GM19239 (cell line): Measurements from ENCODE around the gene NDUFAF5.

ENCODE experiments used
- DNase-seq: peaks from one replicate; pipeline ENCODE4 v3.0.0; 2011; ENCODE audit warnings: low spot score; ENCODE audit not compliant: insufficient read length
- FAIRE-seq: peaks from 2 replicates; lab custom pipeline; 2011; peaks lifted over from hg19 to GRCh38; lab: Jason Lieb, UNC

The NDUFAF5 gene

GRCh38 chr20:13775867-13776266 is 9.0 kb upstream of the NDUFAF5 start:
- no peak for DNase-seq
- no peak for FAIRE-seq

DNA sequence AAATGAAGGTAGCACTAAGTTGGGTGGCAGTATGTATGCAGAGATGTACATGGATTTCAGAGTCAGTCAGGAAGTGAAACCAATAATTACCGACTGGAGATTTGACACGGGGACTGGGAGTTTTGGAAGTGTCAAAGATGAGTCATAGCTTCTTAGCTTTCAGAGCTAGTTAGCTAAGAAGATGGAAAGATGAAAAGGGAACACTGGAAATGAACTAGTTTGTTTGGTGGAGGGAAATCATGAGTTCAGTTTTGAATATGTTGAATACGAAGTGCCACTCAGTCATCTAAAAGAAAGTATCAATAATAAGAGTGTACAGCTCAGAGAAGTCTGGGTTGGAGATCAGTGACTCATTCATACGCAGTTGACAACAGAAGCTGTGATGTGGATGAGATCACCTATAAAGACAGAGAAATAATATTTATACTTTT is 7.6 kb upstream of the NDUFAF5 start:
- DNase-seq (no peak), FAIRE-seq (no peak)

- FAIRE-seq, result no peak
Observed at GRCh38 chr20:13778827-13779226, 6.0 kb upstream of the NDUFAF5 start.

GRCh38 chr20:13783528-13783927 is 1.3 kb upstream of the NDUFAF5 start:
- no peak for FAIRE-seq
- DNase-seq, result no peak

More at GRCh38 chr20:13778827-13779226, 6.0 kb upstream of the NDUFAF5 start:
- no peak for DNase-seq

DNA sequence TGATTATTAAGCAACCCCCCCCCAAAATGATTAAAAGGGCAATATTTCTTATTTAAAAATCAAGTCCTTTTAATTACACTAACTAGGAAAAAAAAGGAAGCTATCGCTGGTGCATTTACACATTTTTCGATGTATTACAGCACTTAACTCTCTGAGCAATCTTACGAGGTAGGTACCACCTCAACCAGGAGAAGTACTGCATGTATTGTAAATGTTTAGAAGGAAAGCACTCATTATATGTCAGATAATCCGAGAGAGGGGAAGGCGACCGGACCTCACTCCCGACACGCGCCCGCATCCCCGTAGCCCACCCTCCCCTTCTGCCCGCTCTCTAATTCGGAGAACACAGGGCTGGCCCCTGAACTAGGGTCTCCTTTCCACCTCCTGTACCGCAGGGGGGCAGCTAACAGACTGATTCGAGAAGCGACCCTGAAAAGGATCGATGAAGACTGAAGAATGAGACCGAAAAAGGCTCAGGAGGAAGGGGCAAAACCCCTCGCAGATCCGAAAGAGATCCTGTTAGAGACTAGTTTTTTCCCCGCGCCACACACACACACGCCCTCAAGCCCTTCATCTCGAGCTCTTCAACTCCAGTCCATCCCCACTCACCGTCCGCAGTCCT is 446 bp upstream of the NDUFAF5 start:
- no peak for FAIRE-seq
- no peak for DNase-seq

DNA sequence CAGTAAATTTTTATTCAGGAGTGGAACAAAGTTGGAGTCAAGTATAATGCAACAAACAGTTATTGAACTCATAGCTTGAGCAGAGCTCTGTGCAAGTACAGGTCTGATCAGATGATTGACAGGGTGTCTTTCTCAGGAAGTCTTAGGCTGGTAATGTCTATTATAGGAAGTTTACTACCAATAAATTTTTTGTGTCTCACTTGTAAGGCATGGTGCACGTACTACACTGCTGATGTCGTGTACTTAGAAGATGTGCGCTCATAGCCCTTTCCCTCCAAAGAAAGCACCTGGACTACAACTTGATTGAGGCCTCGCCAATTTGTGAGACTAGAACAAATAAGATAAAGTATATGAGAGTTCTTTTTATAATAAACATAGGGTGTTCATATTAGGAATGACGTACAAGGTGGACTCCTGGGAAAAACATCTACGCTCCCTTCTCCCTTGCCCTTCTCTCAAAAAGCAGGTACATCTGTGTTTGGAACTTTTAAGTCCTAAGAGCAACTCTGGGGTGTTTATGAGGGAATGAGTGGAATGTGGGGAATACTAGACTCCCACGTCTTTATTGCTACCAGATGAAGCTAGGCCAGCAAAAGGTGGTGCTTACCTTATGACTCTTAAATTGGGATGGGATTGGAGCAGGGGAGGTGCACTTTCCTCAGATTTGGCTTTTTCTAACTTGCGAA is 1.5 kb downstream of the NDUFAF5 start:
- no peak for FAIRE-seq
- DNase-seq, result no peak

- FAIRE-seq (peak; percentile 76), DNase-seq (peak; percentile 28)
Observed at GRCh38 chr20:13788167-13788834, 3.5 kb downstream of the NDUFAF5 start.

GRCh38 chr20:13790708-13791107 is 5.9 kb downstream of the NDUFAF5 start:
- FAIRE-seq (no peak), DNase-seq (no peak)

- no peak for DNase-seq
- no peak for FAIRE-seq
Observed at GRCh38 chr20:13791540-13792459, 7.0 kb downstream of the NDUFAF5 start.

DNA sequence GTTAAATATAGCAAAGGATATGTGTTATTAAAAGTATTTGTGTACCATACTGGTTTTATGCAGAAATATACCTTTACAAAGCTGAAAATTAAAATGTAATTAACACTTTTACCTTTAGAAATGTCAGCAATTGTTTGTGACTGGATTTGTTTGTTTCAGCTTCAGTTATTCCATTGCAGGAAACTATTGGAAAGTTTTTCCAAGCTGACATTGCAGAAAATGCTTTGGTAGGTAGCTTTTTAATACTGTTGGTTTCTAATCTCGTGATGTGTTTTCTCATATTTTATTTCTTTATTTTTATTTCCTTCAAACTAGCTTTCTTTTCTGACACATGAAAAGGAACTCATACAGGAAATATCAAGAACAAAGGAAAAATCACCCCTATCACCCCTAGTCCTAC is 8.2 kb downstream of the NDUFAF5 start:
- no peak for FAIRE-seq
- no peak for DNase-seq

DNA sequence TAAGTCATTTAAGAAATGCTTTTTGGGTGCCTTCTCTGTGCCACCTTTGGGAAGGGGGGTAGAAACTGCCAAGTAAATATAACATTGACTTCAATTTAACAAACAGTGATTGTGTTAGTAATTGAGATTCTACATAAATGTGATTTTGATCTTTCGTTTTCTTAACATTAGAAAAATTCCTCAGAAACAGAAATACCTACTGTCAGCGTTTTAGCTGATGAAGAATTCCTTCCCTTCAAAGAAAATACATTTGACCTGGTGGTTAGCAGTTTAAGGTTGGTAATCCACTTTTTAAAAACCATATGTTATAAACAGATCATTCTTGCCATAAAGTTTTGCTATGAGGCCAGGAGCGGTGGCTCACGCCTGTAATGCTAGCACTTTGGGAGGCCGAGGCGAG is 9.8 kb downstream of the NDUFAF5 start:
- DNase-seq (no peak), FAIRE-seq (no peak)

- FAIRE-seq, result no peak
- no peak for DNase-seq
Observed at GRCh38 chr20:13799040-13799439, 14.2 kb downstream of the NDUFAF5 start.

- no peak for DNase-seq
Observed at GRCh38 chr20:13799974-13800373, 15.1 kb downstream of the NDUFAF5 start.

DNA sequence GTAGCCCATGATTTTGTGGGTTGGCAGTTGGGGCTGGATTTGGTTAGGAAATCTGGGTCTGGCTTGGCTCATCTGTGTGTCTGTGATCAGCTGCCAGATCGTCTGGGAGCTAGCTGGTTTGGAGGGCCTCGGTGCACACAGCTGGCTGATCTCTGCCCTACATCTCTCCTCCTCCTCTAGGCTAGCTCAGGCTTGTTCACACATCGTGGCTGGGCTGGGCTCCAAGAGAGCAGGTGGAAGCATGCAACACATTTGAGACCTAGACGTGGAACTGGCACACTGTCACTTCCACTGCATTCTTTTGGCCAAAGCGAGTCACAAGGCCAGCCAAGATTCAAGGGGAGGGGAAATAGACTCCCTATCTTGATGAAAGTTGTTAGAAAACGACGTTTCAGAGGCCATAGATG is 15.9 kb downstream of the NDUFAF5 start:
- DNase-seq (no peak), FAIRE-seq (no peak)

More at GRCh38 chr20:13799974-13800373, 15.1 kb downstream of the NDUFAF5 start:
- FAIRE-seq, result no peak

- DNase-seq (no peak), FAIRE-seq (no peak)
Observed at GRCh38 chr20:13809373-13809772, 24.5 kb downstream of the NDUFAF5 start.

DNA sequence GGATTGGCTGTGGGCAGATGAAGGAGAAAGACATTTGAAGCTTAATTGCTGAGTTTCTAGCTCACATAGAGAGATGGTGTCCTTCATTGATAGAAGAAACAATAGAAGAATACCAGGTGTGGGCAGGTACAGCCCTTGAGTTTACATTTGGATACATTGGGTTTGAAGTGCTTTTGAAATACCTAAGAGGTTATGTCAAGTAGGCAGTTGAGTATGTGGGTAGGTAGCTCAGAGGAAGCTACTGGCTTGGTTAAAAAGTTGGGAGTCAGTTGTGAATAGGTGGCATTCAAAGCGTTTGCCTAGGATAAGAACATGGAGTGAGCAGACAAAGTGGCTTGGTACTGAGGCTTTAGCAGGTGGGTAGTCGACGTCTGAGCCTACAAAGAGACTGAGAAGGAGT is 25.0 kb downstream of the NDUFAF5 start:
- no peak for DNase-seq
- no peak for FAIRE-seq

DNA sequence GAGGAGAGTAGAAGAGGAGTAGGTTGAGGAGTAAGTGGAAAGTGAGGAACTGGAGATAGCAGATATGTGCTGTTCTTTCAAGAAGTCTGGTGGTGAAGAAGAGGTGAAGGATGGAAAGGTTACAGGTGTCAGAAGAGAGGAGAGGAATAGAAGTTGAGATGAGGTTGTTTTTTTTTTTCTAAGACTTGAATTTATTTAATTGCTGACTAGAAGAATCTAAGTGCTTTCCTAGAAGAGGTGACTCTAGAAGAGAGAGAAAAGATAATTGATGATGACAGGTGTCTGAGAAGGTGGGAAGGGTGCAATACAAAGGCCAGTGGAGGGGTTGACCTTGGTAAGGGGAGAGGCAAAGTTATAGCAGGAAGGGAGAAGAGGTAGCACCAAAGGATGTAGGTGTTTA is 25.6 kb downstream of the NDUFAF5 start:
- DNase-seq (no peak), FAIRE-seq (no peak)

DNA sequence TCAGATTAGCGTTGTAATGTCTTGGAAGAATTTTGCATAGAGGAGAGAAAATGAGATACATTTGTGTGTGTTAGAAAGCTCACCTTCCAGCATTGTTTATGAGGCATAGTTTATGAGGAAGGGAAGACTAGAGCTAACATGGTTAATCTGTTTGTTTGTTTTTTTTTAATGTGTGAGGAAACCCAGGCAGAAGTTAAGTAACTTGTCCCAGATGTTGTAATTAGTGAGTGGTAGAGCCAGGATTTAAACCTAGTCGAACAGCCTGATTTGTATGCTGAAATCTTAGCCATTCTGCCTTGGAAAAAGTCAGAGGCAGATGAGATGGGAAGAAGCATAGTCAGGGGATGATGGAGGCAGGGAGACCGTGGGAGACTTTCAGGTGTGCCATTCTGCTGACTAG is 29.1 kb downstream of the NDUFAF5 start:
- FAIRE-seq (no peak), DNase-seq (no peak)

GRCh38 chr20:13814672-13815071 is 29.8 kb downstream of the NDUFAF5 start:
- DNase-seq (no peak), FAIRE-seq (no peak)

DNA sequence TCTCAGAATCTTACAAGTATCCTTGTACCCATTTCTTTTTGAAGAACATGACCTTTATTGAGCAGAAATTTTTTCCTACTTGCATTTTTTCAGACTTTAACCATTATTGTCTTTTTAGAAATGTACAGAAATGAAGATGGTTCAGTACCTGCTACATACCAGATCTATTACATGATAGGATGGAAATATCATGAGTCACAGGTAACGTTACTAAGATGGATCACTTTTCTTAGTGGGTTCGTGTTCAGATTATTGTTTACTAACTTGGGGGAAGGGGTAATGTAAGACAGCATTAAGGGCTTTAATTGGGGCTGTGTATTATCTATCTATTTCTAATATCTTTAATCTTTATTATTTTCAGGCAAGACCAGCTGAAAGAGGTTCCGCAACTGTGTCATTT is 31.9 kb downstream of the NDUFAF5 start:
- FAIRE-seq (no peak), DNase-seq (no peak)
